RWPE1 (cell line): ENCODE measurements around the gene ANKRD60.

Experiments
- CTCF ChIA-PET: fragments of 350-600 bp; sonication (Branson Sonifier 250); formaldehyde crosslinking; extraction: SDS; loops from one replicate; lab custom pipeline; 2021; lab: Yijun Ruan, JAX
- POLR2A ChIA-PET: fragments of 400-600 bp; formaldehyde crosslinking; extraction: SDS; loops from one replicate; lab custom pipeline; 2020; ENCODE audit warnings: antibody characterized with exemption; ENCODE audit not compliant: low non-redundant PET; lab: Yijun Ruan, JAX
- DNase-seq: peaks from one replicate; pipeline ENCODE4 v3.0.0; 2012; ENCODE audit warnings: low spot score
- H3K27ac ChIP-seq: fragments of 450-650 bp; 2 replicates; pipeline ENCODE4 v1.5.1; 2017
- CTCF ChIP-seq: fragments of 450-650 bp; conservative IDR thresholded peaks from 2 replicates; pipeline ENCODE4 v1.5.1; 2017; ENCODE audit warnings: low read depth, mild to moderate bottlenecking

Gene ANKRD60

DNA sequence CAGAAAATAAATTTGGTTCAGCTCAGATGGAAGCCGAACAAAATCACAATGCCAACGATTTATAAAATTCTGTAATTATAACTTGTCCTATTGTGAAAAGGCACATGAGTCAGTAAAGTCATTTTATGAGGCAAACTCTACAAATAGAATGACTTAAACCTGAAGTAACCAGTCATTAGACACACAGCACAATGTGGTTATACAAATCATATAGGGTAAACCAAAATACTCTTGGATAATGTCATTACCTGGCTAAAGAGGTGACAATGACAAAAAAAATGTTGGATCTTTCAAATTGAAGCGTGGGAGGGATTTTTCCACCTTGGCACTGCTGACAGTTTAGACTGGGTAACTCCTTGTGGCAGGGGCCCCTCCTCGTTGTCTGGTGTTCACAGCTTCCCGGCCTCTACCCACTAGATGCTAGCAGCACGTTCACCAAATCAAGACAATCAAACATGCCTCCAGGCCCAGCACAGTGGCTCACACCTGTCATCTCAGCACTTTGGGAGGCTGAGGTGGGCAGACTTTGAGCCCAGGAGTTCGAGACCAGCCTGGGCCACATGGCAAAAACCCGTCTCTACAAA lies 5.0 kb downstream of the ANKRD60 start:
- POLR2A ChIA-PET: no interaction called here
- DNase-seq: no peak
- CTCF ChIA-PET: interaction anchor here (0.7 kb wide), 1 partner anchor 755 kb away, joined by 3 read pairs; no protein-coding TSS in a partner anchor
- no peak overlapping the region for H3K27ac ChIP-seq
- no peak for TF ChIP-seq CTCF

DNA sequence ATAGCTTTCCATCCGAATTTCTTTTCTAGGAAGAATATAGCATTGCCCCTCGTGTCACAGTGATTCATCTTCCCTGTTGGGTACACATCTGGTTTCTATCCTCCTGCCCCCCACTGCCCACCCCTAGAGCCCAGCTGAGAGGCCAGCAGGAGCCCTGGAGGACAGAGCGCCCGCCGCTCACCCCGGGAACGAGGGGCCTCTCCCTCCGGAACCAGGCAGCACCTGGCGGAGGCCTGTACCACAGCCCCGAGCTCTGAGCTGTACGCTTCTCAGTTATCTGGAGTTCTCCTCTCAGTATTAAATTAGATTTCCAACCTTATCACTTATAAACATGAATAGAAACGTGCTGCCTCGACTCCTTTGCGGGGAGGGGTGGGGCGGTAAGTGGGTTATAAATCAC lies 6.0 kb downstream of the ANKRD60 start:
- CTCF ChIA-PET: interaction anchor here (1.1 kb wide), 1 partner anchor 12 kb away, joined by 9 read pairs; no protein-coding TSS in a partner anchor
- no peak for TF ChIP-seq CTCF
- POLR2A ChIA-PET: no interaction called here
- DNase-seq: no peak
- H3K27ac ChIP-seq: no peak overlapping the region

GRCh38 chr20:58219342-58219700 lies 9.1 kb downstream of the ANKRD60 start:
- ChIA-PET CTCF (interaction anchor here (0.6 to 2.3 kb wide), 4 partner anchors 9 to 622 kb away, joined by 3 to 10 read pairs (median 4); no protein-coding TSS in a partner anchor), POLR2A (no interaction called here)
- peak; percentile 60 for DNase-seq
- no peak overlapping the region for H3K27ac ChIP-seq
- no peak for TF ChIP-seq CTCF

- H3K27ac ChIP-seq: no peak overlapping the region
- CTCF ChIA-PET: interaction anchor here (0.6 to 2.3 kb wide), 5 partner anchors 8 to 622 kb away, joined by 3 to 10 read pairs (median 4); no protein-coding TSS in a partner anchor
- DNase-seq: no peak
- TF ChIP-seq CTCF: no peak
- POLR2A ChIA-PET: no interaction called here
Measured at GRCh38 chr20:58218665-58219341, 9.7 kb downstream of the ANKRD60 start.

GRCh38 chr20:58216334-58216733 lies 12.1 kb downstream of the ANKRD60 start:
- H3K27ac ChIP-seq: no peak overlapping the region
- DNase-seq: no peak
- TF ChIP-seq CTCF: no peak
- ChIA-PET CTCF (interaction anchor here (0.7 to 1.8 kb wide), 3 partner anchors 18 to 629 kb away, joined by 3 to 10 read pairs (median 4); no protein-coding TSS in a partner anchor), POLR2A (interaction anchor here (0.6 kb wide), 1 partner anchor 13 kb away, joined by 3 read pairs; no protein-coding TSS in a partner anchor)

- H3K27ac ChIP-seq: no peak overlapping the region
- TF ChIP-seq CTCF: no peak
- ChIA-PET POLR2A (no interaction called here), CTCF (no interaction called here)
- DNase-seq: no peak
Measured at GRCh38 chr20:58215116-58215515, 13.3 kb downstream of the ANKRD60 start.
